A673 (cell line): ENCODE results near the gene NACC2. TPM values are rescaled to one million over a fixed set of nuclear protein-coding genes. Genes with fewer than 3 reads are reported as not detected.

Source experiments
- BruUV-seq: library from RNA; stranded (reverse); fragments of 400-500 nt; replicated peaks from 2 replicates; lab custom pipeline; 2021; lab: Mats Ljungman, UMichigan
- CTCF ChIA-PET: fragments of 300-600 bp; sonication (Branson Sonifier 250); formaldehyde crosslinking; loops from one replicate; lab custom pipeline; 2022; ENCODE audit warnings: antibody characterized with exemption; lab: Charles Lee
- POLR2A ChIA-PET: fragments of 300-600 bp; sonication (Branson Sonifier 250); formaldehyde crosslinking; loops from one replicate; lab custom pipeline; 2022; ENCODE audit warnings: antibody characterized with exemption; ENCODE audit not compliant: low non-redundant PET; lab: Charles Lee
- DNase-seq: peaks from one replicate; pipeline ENCODE4 v3.0.0-alpha.2; 2015; ENCODE audit warnings: low spot score
- H3K27ac ChIP-seq: fragments of 200-600 bp; sonication (generic); 2 replicates; pipeline ENCODE4 v1.5.1; 2016; ENCODE audit warnings: mixed run types, low read depth, mild to moderate bottlenecking, mixed read lengths, antibody characterized with exemption, low read length; ENCODE audit not compliant: poor library complexity, severe bottlenecking
- H3K27me3 ChIP-seq: fragments of 200-600 bp; sonication (generic); replicated peaks from 2 replicates; pipeline ENCODE4 v1.6.1; 2017; ENCODE audit warnings: mixed run types, low read depth, mild to moderate bottlenecking, mixed read lengths, antibody characterized with exemption, low read length; ENCODE audit not compliant: insufficient read depth, poor library complexity
- H3K36me3 ChIP-seq: fragments of 200-600 bp; sonication (generic); 2 replicates; pipeline ENCODE4 v1.6.1; 2016; ENCODE audit warnings: mixed run types, mild to moderate bottlenecking, mixed read lengths, antibody characterized with exemption, low read length; ENCODE audit not compliant: insufficient read depth, poor library complexity, severe bottlenecking
- H3K4me1 ChIP-seq: fragments of 200-600 bp; sonication (generic); 2 replicates; pipeline ENCODE4 v1.6.1; 2017; ENCODE audit warnings: mixed run types, mild to moderate bottlenecking, mixed read lengths, antibody characterized with exemption, low read length; ENCODE audit not compliant: insufficient read depth, poor library complexity, severe bottlenecking
- H3K4me3 ChIP-seq: fragments of 200-600 bp; sonication (generic); 2 replicates; pipeline ENCODE4 v1.5.1; 2016; ENCODE audit warnings: low read depth, mixed run types, mild to moderate bottlenecking, mixed read lengths, low read length; ENCODE audit not compliant: poor library complexity, severe bottlenecking
- H3K9me3 ChIP-seq: fragments of 200-600 bp; sonication (generic); 2 replicates; pipeline ENCODE4 v1.6.1; 2016; ENCODE audit warnings: mixed run types, low read depth, mild to moderate bottlenecking, mixed read lengths, antibody characterized with exemption, low read length; ENCODE audit not compliant: poor library complexity, severe bottlenecking
- CTCF ChIP-seq: fragments of 300-800, 200-600 bp; sonication (generic); conservative IDR thresholded peaks from 2 replicates; pipeline ENCODE4 v1.5.1; 2017; ENCODE audit warnings: low read depth, mild to moderate bottlenecking, antibody characterized with exemption, low read length, moderate library complexity, mixed read lengths
- EZH2 ChIP-seq: fragments of 200-600 bp; sonication (generic); IDR thresholded peaks from 2 replicates; pipeline ENCODE4 v1.6.1; 2017; ENCODE audit warnings: borderline replicate concordance, low read depth, mild to moderate bottlenecking, mixed read lengths, antibody characterized with exemption, low read length; ENCODE audit not compliant: poor library complexity, severe bottlenecking
- intact Hi-C: fragments of 100-400 bp; cut with micrococcal nuclease; formaldehyde crosslinking; loops from one replicate; pipeline ENCODE4 v1.10.0; 2022; ENCODE audit not compliant: unreplicated experiment
- total RNA-seq: library from RNA; stranded (reverse); gene quantifications from 2 replicates; pipeline ENCODE4 v1.2.3, GENCODE V29; 2021

NACC2 gene
- total RNA-seq, 1 experiment from 2014 or later: 19.5 TPM

DNA sequence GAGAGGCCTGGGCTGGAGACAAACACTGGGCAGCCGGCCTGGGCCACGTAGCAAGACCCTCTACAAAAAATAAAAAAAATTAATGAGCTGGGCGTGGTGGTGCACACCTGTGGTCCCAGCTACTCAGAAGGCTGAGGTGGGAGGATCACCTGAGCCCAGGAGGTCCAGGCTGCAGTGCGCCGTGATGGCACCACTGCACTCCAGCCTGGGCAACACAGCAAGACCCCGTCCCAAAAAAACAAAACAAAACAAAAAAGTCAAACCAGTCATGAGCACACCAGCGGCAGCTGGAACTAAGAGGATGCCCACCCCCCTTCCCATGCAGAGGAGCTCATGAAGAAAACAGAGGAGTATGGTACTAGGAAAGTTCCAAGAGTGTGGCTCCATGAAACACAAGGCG is 131.8 kb downstream of the NACC2 start:
- Histone ChIP-seq H3K36me3 (no peaks in the 10 kb centered on the region), H3K27me3 (no peaks in the 10 kb centered on the region), H3K9me3 (no peaks in the 10 kb centered on the region), H3K27ac (no peak overlapping the region), H3K4me3 (no peak overlapping the region), H3K4me1 (peaks cover 33% of the 10 kb centered on the region)
- POLR2A ChIA-PET: no interaction called here
- TF ChIP-seq CTCF: no peak
- no peak for TF ChIP-seq EZH2
- no peak for DNase-seq
- intact Hi-C loops: loop anchor here (10.0 kb wide), 1 partner anchor 261 kb away; no protein-coding TSS in a partner anchor
- CTCF ChIA-PET: no interaction called here
- BruUV-seq: no TSS peak

DNA sequence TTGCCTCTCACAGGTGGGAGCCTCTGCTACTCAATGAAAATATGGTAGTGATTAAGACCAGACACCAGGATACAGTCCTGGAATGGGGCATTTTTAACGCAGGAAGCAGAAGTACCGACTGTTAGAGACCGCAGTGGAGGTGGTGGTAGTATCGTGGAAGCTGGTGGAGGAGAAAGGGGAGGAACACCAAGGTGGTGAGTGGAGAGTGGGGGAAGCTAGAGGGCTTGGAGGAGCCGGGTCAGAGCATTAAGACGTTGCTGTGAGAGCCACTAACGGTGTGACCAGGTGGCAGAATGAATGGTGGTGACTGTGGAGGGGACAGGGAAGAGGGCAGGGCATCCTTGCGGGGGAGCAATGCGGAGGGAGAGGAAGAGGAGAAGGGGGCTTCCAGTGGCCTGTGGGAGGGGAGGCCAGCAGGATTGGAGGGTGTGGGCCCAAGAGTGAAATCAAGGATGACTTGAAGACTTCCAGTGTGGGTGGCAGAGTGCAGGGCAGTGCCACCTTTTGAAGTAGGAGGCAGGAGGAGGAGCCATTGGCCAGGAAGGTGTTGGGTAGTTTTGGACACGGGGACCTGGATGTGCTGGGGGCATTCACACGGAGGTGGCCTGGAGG is 132.3 kb downstream of the NACC2 start:
- no TSS peak for BruUV-seq
- DNase-seq: no peak
- Histone ChIP-seq H3K9me3 (no peaks in the 10 kb centered on the region), H3K4me3 (no peak overlapping the region), H3K4me1 (peaks cover 27% of the 10 kb centered on the region), H3K36me3 (no peaks in the 10 kb centered on the region), H3K27ac (no peak overlapping the region), H3K27me3 (no peaks in the 10 kb centered on the region)
- POLR2A ChIA-PET: no interaction called here
- intact Hi-C loops: loop anchor here (10.0 kb wide), 1 partner anchor 262 kb away; no protein-coding TSS in a partner anchor
- TF ChIP-seq EZH2 (no peak), CTCF (no peak)
- CTCF ChIA-PET: no interaction called here

DNA sequence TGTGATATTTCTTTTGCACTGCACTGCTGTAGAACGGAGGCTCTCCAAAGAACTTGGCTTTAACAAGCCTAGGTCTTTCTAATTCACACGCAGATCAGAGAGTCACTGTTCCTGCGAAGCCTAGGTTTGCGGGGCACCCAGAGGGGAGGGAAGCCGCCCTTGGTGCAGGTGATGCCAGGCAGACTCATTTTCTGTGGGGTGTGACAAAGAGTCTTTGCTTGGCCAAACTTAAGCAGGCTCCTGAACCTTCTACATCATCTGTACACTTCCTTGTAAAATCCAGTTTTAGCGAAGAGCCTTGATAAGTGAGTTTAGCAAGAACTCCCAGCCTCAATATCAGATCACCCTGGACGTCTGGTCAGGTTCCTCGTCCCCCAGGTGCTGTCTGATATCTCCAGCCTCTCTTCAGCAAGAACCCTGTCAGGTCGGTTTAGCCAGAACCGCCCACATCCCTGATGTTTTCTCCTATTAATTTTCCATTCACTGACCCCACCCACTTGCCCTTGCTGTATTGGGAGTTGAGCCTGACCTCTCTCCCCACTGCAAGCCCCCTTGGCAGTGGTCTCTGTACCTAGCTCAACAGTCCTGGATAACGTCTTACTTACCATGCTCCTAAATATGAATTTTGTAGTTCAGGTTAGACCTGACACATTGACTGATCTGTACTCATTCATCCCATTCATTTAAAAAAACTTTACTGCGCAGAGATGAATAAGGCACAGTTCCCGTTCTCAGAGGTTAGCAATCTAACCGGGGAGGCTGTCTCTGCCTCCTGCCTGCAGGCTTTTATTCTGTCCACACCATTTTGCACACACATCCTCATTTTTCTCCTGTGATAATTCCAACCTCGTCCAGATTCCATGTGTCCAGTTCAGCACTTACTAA is 133.0 kb downstream of the NACC2 start:
- Histone ChIP-seq H3K27me3 (no peaks in the 10 kb centered on the region), H3K4me1 (peaks cover 20% of the 10 kb centered on the region), H3K4me3 (peak overlapping the region; percentile 77), H3K27ac (peak overlapping the region; percentile 60), H3K9me3 (no peaks in the 10 kb centered on the region), H3K36me3 (no peaks in the 10 kb centered on the region)
- ChIA-PET CTCF (interaction anchor here (0.6 to 1.5 kb wide), 4 partner anchors 55 to 208 kb away, joined by 3 to 8 read pairs (median 3); partner anchors contain the start of gene CAMSAP1), POLR2A (interaction anchor here (0.6 kb wide), 1 partner anchor 125 kb away, joined by 4 read pairs; no protein-coding TSS in a partner anchor)
- no peak for DNase-seq
- TF ChIP-seq EZH2 (no peak), CTCF (no peak)
- intact Hi-C loops: loop anchor here (10.0 kb wide), 1 partner anchor 263 kb away; no protein-coding TSS in a partner anchor
- BruUV-seq: TSS peak; percentile 90
